KOPT-K1 (cell line): ENCODE data around the gene ALDH3A1.

Source experiments
- H3K27ac ChIP-seq: fragments of 200-600 bp; sonication (generic); 2 replicates; pipeline ENCODE4 v1.5.1; 2016; ENCODE audit warnings: antibody characterized with exemption, mild to moderate bottlenecking, low read depth, low read length; ENCODE audit not compliant: poor library complexity, severe bottlenecking
- H3K36me3 ChIP-seq: fragments of 200-600 bp; sonication (generic); 2 replicates; pipeline ENCODE4 v1.5.1; 2017; ENCODE audit warnings: antibody characterized with exemption, mild to moderate bottlenecking, low read length, moderate library complexity; ENCODE audit not compliant: insufficient read depth
- H3K9me3 ChIP-seq: fragments of 200-600 bp; sonication (generic); 2 replicates; pipeline ENCODE4 v1.5.1; 2017; ENCODE audit warnings: antibody characterized with exemption, low read length, mild to moderate bottlenecking; ENCODE audit not compliant: insufficient read depth, poor library complexity, severe bottlenecking

The ALDH3A1 gene

GRCh38 chr17:19720631-19721426 lies 27.3 kb downstream of the ALDH3A1 start:
- H3K27ac ChIP-seq = no peak overlapping the region
- H3K9me3 ChIP-seq = no peaks in the 10 kb centered on the region
- no peaks in the 10 kb centered on the region for H3K36me3 ChIP-seq

- H3K27ac ChIP-seq = no peak overlapping the region
These were observed 28.0 kb downstream of the ALDH3A1 start for GRCh38 chr17:19720210-19720475.

GRCh38 chr17:19719355-19720209 lies 28.5 kb downstream of the ALDH3A1 start:
- Histone ChIP-seq H3K36me3 (no peaks in the 10 kb centered on the region), H3K27ac (no peak overlapping the region), H3K9me3 (no peaks in the 10 kb centered on the region)

More at GRCh38 chr17:19720210-19720475, 28.0 kb downstream of the ALDH3A1 start:
- Histone ChIP-seq H3K9me3 (no peaks in the 10 kb centered on the region), H3K36me3 (no peaks in the 10 kb centered on the region)

- Histone ChIP-seq H3K27ac (no peak overlapping the region), H3K9me3 (no peaks in the 10 kb centered on the region), H3K36me3 (no peaks in the 10 kb centered on the region)
These were observed 29.3 kb downstream of the ALDH3A1 start for GRCh38 chr17:19718613-19719354.

GRCh38 chr17:19718041-19718612 lies 30.0 kb downstream of the ALDH3A1 start:
- H3K36me3 ChIP-seq = no peaks in the 10 kb centered on the region
- H3K9me3 ChIP-seq = no peaks in the 10 kb centered on the region
- no peak overlapping the region for H3K27ac ChIP-seq

- Histone ChIP-seq H3K9me3 (no peaks in the 10 kb centered on the region), H3K27ac (no peak overlapping the region), H3K36me3 (no peaks in the 10 kb centered on the region)
These were observed 30.6 kb downstream of the ALDH3A1 start for GRCh38 chr17:19717411-19717908.

- no peaks in the 10 kb centered on the region for H3K36me3 ChIP-seq
- no peak overlapping the region for H3K27ac ChIP-seq
- H3K9me3 ChIP-seq = no peaks in the 10 kb centered on the region
These were observed 31.1 kb downstream of the ALDH3A1 start for GRCh38 chr17:19717031-19717360.

GRCh38 chr17:19716108-19717030 lies 31.7 kb downstream of the ALDH3A1 start, which contains the start of gene SLC47A2:
TSS of gene SLC47A2 (minus strand) at chr17:19716584. CDS start at chr17:19716555, 29 bp downstream.
- H3K27ac ChIP-seq = no peak within 1 kb of the TSS
- no peaks in the 10 kb centered on the region for H3K9me3 ChIP-seq
- no peaks in the 10 kb centered on the region for H3K36me3 ChIP-seq

- Histone ChIP-seq H3K27ac (no peak overlapping the region), H3K36me3 (no peaks in the 10 kb centered on the region), H3K9me3 (no peaks in the 10 kb centered on the region)
These were observed 33.3 kb downstream of the ALDH3A1 start for GRCh38 chr17:19714542-19715411.

GRCh38 chr17:19713901-19714361 lies 34.2 kb downstream of the ALDH3A1 start:
- Histone ChIP-seq H3K27ac (no peak overlapping the region), H3K36me3 (no peaks in the 10 kb centered on the region), H3K9me3 (no peaks in the 10 kb centered on the region)

- H3K36me3 ChIP-seq = no peaks in the 10 kb centered on the region
- H3K9me3 ChIP-seq = no peaks in the 10 kb centered on the region
- no peak overlapping the region for H3K27ac ChIP-seq
These were observed 34.6 kb downstream of the ALDH3A1 start for GRCh38 chr17:19713462-19713861.

- H3K27ac ChIP-seq = no peak overlapping the region
- no peaks in the 10 kb centered on the region for H3K9me3 ChIP-seq
- no peaks in the 10 kb centered on the region for H3K36me3 ChIP-seq
These were observed 35.6 kb downstream of the ALDH3A1 start for GRCh38 chr17:19712436-19713004.

- no peaks in the 10 kb centered on the region for H3K9me3 ChIP-seq
- H3K27ac ChIP-seq = no peak overlapping the region
- no peaks in the 10 kb centered on the region for H3K36me3 ChIP-seq
These were observed 38.3 kb downstream of the ALDH3A1 start for GRCh38 chr17:19709841-19710240.
